Measurements from ENCODE around the gene CST3. TPM values are rescaled to one million over a fixed set of nuclear protein-coding genes. Genes with fewer than 3 reads are reported as not detected.

Gene CST3
- total and polyA plus RNA-seq, 2 experiments from 2014 or later, result 478 to 784 TPM

DNA sequence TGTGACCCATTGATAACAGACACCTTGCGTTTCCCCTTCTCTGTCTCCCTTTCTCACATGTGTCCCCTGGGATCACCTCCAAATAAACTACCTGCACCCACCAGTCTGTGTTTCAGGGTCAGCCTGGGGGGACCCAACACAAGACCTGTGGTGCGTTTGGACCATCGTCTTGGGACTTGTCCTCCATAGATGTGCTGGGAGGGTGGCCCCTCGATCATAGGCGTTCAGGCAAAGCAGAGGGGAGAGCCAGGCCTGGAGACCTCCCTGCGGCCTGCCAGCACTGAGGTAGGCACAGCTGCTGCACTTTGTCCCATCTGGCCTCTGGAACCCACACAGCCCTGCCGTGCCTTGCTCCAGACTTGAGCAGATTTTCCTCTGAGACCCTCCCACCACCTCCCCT is 50.1 kb downstream of the CST3 start:
- Histone ChIP-seq H3K27me3 (replicated peaks; ENCODE audit: insufficient read depth) (no peaks in the 10 kb centered on the region), H3K9me2 (ENCODE audit: insufficient read depth) (no peaks in the 10 kb centered on the region), H3K9ac (no peak overlapping the region), H3K4me3 (no peak overlapping the region), H3K36me3 (ENCODE audit: low read depth) (no peaks in the 10 kb centered on the region), H3K9me3 (ENCODE audit: low read depth) (no peaks in the 10 kb centered on the region), H3K4me1 (ENCODE audit: insufficient read depth) (no peaks in the 10 kb centered on the region), H3F3A (ENCODE audit: insufficient read depth) (no peaks in the 10 kb centered on the region), H3K79me2 (ENCODE audit: insufficient read depth) (no peaks in the 10 kb centered on the region), H3K4me2 (ENCODE audit: unreplicated experiment) (no peak overlapping the region), H4K20me1 (ENCODE audit: insufficient read depth) (no peaks in the 10 kb centered on the region), H3K27ac (no peak overlapping the region), H2AFZ (no peak overlapping the region)
- 48 to 55% methylated on average over 7 of the region's 7 CpGs for WGBS, 2 experiments (ENCODE audit: low coverage in 1 of 2, low lambda C conversion rate in 2 of 2, missing lambda C conversion rate in 2 of 2)
- no peak for DNase-seq
- in situ Hi-C loops (cut with MboI), result no loop called here
- no peak for TF ChIP-seq EZH2 (IDR thresholded peaks at IDR 0.05; ENCODE audit: insufficient read depth, poor library complexity, severe bottlenecking)
- no peak for TF ChIP-seq EZH2phosphoT487 (IDR thresholded peaks at IDR 0.05; ENCODE audit: insufficient read depth, low read depth)

DNA sequence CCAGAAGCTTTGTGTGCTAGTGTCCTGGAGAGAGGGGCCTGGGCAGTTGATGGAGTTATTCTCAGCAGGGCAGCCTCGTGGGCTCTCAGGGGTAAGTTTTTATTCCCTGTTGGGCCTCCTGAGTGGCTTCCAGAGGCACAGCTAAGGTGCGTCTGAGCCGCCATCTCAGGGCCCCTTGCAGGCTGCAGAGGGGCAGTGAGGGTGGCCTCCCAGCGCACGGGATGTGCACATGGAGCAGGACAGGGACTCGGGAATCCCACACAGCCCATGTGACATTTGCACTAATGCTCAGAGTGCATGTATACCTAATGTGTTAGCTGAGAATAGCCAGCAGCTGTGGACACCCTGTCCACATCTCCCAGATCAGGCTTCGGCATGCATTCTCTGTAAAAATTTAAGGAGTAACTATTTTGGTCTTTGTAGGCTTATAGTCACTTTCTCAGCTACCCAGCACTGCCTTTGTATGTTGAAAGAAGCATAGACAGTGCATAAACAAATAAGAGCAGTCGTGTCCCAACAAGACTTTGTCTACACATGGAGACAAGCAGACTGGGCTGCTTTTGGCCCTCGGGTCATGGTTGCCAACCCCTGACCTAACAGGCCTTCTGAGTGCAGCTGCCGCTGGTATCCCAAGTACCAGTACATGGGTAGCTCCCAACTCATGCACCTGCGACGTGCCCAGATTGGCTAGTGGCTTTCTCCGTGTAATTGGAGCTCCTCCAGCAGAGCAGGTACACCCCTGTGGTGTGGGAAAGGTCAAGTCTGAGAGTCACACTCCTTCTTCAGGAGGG is 50.8 kb downstream of the CST3 start:
- in situ Hi-C loops (cut with MboI), result no loop called here
- no peaks in the 10 kb centered on the region for H3K4me1 ChIP-seq (ENCODE audit: insufficient read depth)
- no peaks in the 10 kb centered on the region for H3K79me2 ChIP-seq (ENCODE audit: insufficient read depth)
- H3K27me3 ChIP-seq (replicated peaks; ENCODE audit: insufficient read depth), result no peaks in the 10 kb centered on the region
- H3F3A ChIP-seq (ENCODE audit: insufficient read depth), result no peaks in the 10 kb centered on the region
- no peak for DNase-seq
- no peaks in the 10 kb centered on the region for H3K9me2 ChIP-seq (ENCODE audit: insufficient read depth)
- no peaks in the 10 kb centered on the region for H3K36me3 ChIP-seq (ENCODE audit: low read depth)
- no peak overlapping the region for H3K4me3 ChIP-seq
- no peak for TF ChIP-seq EZH2phosphoT487 (IDR thresholded peaks at IDR 0.05; ENCODE audit: insufficient read depth, low read depth)
- TF ChIP-seq EZH2 (IDR thresholded peaks at IDR 0.05; ENCODE audit: insufficient read depth, poor library complexity, severe bottlenecking), result no peak
- H3K9ac ChIP-seq, result no peak overlapping the region
- no peaks in the 10 kb centered on the region for H4K20me1 ChIP-seq (ENCODE audit: insufficient read depth)
- 31 to 32% methylated on average over 13 of the region's 13 CpGs for WGBS, 2 experiments (ENCODE audit: low coverage in 1 of 2, low lambda C conversion rate in 2 of 2, missing lambda C conversion rate in 2 of 2)
- H2AFZ ChIP-seq, result no peak overlapping the region
- no peak overlapping the region for H3K27ac ChIP-seq
- H3K4me2 ChIP-seq (ENCODE audit: unreplicated experiment), result no peak overlapping the region
- H3K9me3 ChIP-seq (ENCODE audit: low read depth), result no peaks in the 10 kb centered on the region

DNA sequence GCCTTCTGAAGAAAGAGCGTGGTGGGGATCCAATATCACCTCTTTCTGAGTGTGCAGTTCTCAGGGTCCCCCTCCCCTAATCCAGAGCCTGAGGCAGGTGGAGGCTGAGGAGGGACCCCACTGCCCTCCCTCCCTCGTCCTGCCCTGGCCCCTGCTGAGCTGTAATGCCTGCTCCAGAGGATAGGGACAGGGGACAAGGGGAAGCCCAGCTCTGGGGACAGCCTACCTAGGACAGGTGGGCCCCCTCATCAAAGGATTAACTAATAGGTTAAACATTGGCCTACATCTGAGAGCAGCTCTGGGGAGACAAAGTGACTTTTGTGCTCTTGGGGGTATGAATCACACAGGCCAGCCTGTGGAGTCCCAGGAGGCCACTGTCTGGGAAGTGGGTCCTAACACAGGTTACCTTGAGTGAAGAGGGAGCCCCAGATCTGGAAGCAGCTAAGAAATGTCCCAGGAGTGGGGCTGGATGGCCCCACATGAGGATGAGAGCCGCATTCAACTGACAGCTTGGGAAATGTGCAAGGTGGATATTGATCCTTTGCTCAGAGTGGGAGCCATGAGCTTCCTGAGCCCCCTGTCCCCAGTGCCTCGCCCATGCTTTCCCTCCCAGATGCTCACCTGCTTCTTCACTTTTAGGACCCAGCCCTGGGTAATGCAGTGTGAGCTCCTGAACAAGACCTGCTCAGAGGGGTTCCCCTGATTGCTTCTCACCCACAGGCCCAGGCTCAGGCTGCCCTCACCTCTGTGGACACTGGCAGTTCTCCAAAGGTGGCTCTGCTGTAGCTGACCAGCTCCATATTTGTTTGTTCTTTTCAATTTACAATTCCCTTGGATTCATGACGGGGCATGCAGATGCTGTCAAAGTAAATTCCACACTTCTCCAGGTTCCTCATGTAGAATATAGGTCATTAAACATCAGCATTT is 51.7 kb downstream of the CST3 start:
- no peak for DNase-seq
- Histone ChIP-seq H3K27ac (no peak overlapping the region), H2AFZ (no peak overlapping the region), H3K4me2 (ENCODE audit: unreplicated experiment) (no peak overlapping the region), H3K9ac (no peak overlapping the region), H3K79me2 (ENCODE audit: insufficient read depth) (no peaks in the 10 kb centered on the region), H3K4me3 (no peak overlapping the region), H4K20me1 (ENCODE audit: insufficient read depth) (no peaks in the 10 kb centered on the region), H3K36me3 (ENCODE audit: low read depth) (no peaks in the 10 kb centered on the region), H3K9me3 (ENCODE audit: low read depth) (no peaks in the 10 kb centered on the region), H3K27me3 (replicated peaks; ENCODE audit: insufficient read depth) (no peaks in the 10 kb centered on the region), H3K9me2 (ENCODE audit: insufficient read depth) (no peaks in the 10 kb centered on the region), H3F3A (ENCODE audit: insufficient read depth) (no peaks in the 10 kb centered on the region), H3K4me1 (ENCODE audit: insufficient read depth) (no peaks in the 10 kb centered on the region)
- in situ Hi-C loops (cut with MboI), result no loop called here
- TF ChIP-seq EZH2phosphoT487 (IDR thresholded peaks at IDR 0.05; ENCODE audit: insufficient read depth, low read depth) (no peak), EZH2 (IDR thresholded peaks at IDR 0.05; ENCODE audit: insufficient read depth, poor library complexity, severe bottlenecking) (no peak)
- 21 to 25% methylated on average over 5 of the region's 5 CpGs for WGBS, 2 experiments (ENCODE audit: low coverage in 1 of 2, low lambda C conversion rate in 2 of 2, missing lambda C conversion rate in 2 of 2)

DNA sequence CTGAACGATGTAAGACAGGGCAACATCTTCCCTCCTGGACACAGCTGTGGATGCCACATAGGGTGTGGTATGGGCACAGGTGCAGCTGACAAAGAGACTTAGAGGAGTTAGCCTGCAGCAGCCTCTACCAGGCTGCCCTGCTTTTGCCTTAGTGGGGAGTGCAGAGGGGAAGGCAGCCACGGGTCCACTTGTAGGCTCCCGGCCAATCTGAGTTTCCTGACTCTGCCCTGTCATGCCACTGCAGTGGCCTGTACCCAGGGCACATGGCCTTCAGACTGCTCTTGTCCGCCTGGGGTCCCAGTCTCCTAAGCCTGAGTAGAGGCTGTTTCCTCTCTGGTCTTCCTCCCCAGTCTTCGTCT is 52.3 kb downstream of the CST3 start:
- TF ChIP-seq EZH2 (IDR thresholded peaks at IDR 0.05; ENCODE audit: insufficient read depth, poor library complexity, severe bottlenecking), result no peak
- no peak for TF ChIP-seq EZH2phosphoT487 (IDR thresholded peaks at IDR 0.05; ENCODE audit: insufficient read depth, low read depth)
- Histone ChIP-seq H3K79me2 (ENCODE audit: insufficient read depth) (no peaks in the 10 kb centered on the region), H3K4me1 (ENCODE audit: insufficient read depth) (no peaks in the 10 kb centered on the region), H3K4me3 (no peak overlapping the region), H3K9me3 (ENCODE audit: low read depth) (no peaks in the 10 kb centered on the region), H3K9ac (no peak overlapping the region), H2AFZ (no peak overlapping the region), H3K9me2 (ENCODE audit: insufficient read depth) (no peaks in the 10 kb centered on the region), H3K27me3 (replicated peaks; ENCODE audit: insufficient read depth) (no peaks in the 10 kb centered on the region), H3K27ac (no peak overlapping the region), H3K4me2 (ENCODE audit: unreplicated experiment) (no peak overlapping the region), H3F3A (ENCODE audit: insufficient read depth) (no peaks in the 10 kb centered on the region), H3K36me3 (ENCODE audit: low read depth) (no peaks in the 10 kb centered on the region), H4K20me1 (ENCODE audit: insufficient read depth) (no peaks in the 10 kb centered on the region)
- in situ Hi-C loops (cut with MboI), result no loop called here
- WGBS, 2 experiments (ENCODE audit: low coverage in 1 of 2, low lambda C conversion rate in 2 of 2, missing lambda C conversion rate in 2 of 2), result 32 to 40% methylated on average over 5 of the region's 5 CpGs
- no peak for DNase-seq

Data from GM23248 (cell line).